GM19463 (cell line): ENCODE results near the gene PTPRM.

Experiments
- ATAC-seq: cut with Tn5 transposase; IDR thresholded peaks from one replicate; pipeline ENCODE4 v1.9.1; 2021; ENCODE audit warnings: mild to moderate bottlenecking, moderate library complexity; ENCODE audit not compliant: unreplicated experiment

The PTPRM gene

DNA sequence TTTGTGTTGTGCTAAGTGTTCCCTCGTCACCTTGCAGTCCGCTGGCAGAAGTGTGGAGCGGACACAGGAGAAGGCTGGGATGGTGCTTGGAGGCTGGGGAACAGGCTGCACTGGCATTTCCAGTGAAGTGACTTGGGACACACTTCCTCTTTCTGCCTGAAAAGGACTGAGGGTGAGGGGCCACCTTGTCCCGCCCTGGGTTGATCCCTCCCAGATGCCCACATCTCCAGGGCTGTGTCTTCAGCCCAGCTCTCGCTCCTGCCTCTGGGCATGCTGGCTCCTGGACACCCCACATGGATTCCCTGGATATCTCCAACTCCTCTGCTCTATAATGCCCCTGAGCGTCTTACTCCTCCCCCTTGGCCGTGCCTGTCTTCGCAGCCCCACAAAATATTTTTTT is 412.6 kb downstream of the PTPRM start:
- ATAC-seq, result no peak

DNA sequence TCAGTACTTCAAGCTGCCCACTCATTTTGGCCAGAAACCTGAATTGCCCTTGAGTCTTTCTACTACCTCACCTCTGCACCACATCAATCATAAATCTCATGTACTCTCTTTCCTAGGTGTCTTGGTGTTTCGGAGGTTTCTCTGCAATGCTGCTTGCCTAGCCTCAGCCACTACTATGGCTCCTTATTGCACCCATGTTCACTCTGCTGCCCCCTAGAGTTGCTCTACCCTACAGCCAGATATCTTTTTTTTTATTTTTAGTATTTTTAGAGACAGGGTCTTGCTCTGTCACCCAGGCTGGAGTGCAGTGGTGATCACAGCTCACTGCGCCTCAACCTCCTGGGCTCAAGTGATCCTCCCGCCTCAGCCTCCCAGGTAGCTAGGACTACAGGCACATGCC is 413.0 kb downstream of the PTPRM start:
- ATAC-seq, result no peak

DNA sequence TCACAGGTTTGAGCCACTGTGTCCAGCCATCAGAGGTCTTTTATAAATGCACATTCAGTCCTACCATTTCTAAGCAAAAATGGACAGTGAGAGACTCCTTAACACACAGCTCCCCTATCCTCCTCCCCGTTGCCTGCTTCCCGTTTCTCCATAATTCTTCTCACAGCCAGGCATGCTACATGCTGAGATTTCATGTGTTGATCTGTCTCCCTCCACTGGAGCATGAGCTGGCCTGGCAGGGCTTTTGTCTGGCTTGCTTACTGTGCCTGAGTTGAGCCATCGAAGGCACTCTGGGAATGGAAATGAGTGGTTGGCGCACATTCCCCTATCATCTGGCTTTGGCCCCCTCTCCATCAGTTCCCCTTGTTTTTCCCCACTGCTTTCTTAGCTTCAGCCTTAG is 413.5 kb downstream of the PTPRM start:
- no peak for ATAC-seq

DNA sequence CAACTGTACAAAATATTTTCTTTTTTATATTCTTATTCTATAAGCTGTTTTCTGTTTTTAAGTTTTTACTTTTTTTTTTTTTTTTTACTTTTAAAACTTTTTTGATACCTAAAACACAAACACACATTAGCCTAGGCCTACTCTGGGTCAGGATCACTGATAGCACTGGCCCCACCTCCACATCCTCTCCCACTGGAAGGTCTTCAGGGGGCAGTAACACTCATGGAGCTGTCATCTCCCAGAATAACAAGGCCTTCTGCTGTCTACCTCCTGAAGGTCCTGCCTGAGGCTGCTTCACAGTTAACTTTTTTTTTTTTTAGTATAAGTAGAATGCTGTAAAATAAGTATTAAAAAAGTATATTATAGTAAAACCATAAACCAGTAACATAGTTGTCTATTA is 415.1 kb downstream of the PTPRM start:
- no peak for ATAC-seq

DNA sequence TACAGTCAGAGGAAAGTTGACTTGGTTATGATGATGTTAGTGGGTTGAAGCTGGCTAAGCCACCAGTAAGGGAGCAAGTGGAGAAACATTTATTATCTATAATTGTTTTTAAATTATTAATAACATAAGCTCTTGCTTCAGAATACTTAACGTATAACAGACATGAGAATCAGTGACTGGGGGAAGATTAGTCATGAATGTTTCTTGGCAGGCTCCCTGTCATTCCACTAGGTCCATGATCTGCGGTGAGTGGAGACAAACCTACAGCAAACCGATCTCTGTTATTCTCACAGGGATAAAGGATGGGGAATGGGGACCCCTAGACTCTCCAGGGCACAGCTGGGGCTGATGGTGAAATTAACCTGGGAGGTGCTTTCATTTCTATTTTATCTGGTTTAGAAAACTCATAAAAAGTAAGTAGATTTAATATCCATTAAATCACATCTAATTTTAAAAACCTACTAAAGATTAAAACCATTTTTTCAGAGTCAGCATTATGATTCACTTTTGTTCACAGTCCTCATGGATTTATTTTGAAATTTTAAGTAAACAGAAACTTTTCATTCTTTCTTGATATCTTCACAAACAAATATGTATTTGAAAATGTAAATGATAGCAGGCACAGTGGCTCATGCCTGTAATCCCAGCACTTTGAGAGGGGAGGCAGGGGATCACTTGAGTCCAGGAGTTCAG is 420.3 kb downstream of the PTPRM start:
- ATAC-seq, result no peak

DNA sequence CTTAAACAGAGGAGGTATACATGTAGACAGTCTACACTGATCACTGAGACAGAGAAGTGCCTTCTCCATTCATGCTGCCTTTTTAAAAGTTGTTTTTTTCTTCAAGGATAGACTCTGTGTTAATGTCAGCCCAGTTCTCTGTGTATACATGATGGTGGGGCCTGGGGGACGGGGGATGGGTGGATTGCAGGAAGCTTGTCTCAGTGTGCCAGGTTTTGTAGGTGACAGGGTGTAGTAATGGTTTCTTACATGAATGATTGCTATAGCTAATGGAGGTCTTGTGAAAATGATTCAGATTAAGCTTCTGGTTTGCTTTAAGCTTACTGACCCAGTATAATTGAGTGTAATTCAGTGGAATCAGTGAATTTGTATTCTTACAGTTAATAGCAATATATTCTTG is 423.6 kb downstream of the PTPRM start:
- no peak for ATAC-seq

DNA sequence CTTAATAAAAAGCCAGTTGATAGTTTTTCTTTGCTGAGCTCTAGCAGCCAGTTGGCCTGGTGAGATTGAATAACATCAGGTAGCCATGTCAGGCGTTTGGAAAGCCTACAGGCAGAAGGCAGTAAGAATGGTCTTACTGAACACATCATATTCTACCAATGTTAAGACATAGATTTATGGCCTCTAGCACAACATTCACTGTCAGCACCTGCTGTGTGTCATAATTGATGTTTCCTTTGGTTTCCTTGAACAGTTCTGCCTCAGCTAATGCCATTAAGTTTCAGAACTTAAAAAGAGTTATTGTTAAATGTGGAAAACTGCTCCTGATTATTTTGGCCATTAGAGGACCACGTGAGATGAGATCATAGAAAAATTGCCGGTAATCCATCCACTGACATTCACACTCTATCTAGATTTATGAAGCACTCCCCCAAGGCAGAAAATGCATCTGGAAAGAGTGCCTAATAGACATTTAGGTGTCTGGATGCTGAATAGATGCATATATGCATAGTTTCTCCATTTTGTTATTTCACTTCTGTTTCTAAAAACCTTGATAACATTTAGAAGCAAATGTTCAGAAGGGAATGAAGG is 434.7 kb downstream of the PTPRM start:
- no peak for ATAC-seq

DNA sequence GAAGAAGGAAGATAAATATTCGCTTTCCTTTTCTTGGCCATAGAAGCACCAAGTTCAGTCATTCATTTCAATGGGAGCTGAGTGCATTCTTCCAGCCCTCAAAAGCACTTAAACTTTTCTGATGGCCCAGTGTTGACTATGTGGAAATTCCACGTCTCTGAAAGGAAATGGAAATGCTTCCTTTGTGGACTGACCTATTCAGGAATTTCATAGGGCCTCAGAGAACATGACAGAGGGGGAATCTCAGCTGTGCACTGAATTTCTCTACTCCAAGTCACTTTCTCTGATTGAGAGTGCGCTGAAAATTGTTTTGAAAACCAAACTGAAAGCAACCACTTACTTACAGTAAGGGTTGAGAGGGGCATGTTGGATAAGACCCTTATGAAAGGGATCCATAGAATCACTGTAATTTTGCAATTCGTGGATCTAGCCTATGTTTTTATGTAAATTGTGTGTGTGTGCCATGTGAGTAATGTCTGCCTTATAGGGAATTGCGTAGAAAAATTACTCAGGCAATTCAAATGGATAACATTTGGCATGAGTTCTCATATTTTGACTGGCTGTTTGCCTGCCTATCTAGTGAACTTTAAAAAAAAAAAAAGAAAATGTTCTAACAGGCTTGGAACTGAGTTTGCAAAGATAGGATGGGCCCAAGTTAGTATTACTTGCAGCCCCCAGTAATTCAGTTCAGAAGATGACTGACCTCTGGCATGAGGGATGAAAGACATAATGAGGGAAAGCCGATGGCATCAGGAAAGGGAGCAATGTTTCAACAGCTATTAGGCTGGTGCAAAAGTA is 437.0 kb downstream of the PTPRM start:
- ATAC-seq, result no peak

DNA sequence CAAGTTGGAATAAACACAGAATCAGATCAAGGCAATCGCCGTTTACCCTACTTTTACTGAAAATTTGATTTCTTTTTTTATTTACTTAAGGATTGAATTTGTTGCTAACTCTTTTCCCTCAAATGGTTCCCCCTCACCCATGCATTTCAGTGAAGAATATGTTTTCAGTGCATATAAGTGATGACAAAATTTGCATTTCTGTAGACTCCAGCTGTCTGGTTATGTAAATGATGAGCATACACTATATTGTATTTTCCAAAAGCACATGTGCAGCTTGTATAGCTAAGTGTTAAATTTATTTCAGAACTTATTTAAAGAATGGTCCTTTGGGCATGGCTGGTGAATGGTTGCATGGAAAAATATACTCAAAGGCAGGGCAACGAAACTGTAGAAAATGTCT is 437.7 kb downstream of the PTPRM start:
- no peak for ATAC-seq

DNA sequence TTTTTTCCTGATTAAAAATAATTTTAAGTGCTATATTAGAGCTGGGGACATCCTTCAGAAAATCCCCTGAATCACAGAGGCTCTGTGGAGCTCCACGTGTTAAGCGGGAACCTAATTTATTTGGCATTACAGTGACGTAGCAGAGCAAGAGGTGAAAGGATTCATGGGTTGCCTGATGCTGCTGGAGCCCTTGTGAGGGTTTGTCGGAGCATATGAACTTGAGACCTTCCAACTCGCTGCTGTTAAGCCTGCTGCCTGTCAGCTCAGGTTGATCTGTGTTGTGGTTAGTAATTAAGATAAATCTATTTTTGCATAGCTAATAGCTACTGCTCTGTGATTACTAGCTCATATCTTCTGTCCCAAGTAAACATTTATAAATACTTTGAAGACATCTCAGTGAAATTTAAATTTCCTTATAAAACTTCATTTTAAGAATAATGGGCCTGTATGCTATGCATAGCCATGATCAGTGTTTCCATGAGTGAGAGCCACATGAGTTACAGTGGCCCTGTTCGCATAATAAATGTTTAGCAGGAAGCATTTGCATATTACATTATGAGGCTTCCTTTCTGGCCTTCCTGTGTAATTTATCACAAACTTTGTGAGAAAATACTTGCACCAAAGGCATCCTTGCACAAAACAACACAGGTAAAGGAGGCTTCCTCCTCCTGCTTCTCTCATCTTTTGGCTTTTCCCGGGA is 438.9 kb downstream of the PTPRM start:
- no peak for ATAC-seq

DNA sequence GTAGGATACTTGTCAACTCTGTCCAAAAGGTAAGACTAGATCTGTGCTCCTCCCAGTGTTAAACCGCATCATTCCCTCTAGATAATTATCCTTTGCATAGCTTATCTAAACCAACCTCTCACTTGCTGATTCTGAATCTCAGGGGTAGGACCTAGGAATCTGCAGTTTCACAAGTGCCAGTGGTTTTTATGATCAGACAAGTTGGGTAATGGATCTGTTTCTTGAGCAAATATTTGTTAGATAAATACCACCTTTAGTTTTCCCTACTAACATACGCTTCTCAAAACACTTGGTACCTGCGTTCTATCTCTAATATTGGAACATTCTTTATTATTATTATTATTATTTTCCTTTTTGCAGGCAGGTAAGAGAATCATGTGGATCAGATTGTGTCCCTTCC is 439.9 kb downstream of the PTPRM start:
- ATAC-seq, result no peak

DNA sequence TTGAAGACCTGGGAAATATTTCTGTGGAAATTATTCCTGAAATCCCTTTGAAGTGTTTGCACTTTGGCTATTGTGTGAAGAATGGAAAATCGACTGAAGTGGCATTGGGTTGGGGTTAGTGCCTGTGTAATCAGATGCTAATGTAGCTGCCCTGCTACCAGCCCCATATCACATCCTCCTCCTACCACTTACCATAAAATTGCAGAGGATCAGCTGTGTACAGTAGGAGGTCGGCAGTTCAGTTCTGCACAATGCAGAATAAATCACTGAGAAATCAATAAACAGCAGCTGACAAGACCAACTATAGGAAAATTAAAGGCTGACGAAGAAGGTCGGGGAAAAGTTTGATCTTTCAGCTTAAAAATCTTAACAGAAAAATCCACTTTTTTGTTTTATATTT is 440.9 kb downstream of the PTPRM start:
- no peak for ATAC-seq

DNA sequence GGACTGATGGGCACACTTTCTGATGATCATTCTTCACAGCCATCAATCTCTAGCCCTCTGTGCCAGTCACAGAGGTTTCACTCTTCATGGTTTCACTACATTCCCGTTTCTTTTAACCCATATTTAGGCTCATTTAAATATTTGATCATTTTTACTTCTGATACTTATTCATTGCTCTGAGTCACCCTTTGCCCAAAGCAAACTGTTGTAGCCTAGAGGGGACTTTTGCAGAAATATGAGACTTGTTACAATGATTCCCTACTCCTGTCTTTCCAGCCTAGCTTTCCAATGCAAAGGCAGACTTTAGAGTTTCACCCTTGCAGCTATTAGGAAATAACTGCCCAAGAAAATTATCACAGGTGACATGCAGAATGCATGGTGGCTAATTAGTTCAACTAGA is 444.2 kb downstream of the PTPRM start:
- ATAC-seq, result no peak

DNA sequence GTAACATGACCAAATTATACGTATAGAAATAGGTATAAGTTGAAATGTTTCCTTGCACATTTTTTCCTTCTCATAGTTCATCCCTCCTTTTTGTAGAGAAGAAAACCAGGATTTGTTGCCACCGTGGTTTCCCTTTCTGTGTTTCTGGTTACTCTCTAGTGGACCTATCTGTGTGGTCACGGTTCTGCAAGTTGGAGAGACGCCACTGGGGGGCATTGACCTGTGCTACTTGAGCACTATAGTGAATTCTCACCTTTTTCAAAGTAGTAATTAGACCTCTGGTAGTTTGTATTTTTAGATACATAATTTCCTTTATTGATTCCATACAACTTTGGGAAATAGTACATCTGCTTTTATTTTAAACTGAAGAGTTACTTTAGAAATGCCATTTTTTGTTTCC is 444.8 kb downstream of the PTPRM start:
- no peak for ATAC-seq

DNA sequence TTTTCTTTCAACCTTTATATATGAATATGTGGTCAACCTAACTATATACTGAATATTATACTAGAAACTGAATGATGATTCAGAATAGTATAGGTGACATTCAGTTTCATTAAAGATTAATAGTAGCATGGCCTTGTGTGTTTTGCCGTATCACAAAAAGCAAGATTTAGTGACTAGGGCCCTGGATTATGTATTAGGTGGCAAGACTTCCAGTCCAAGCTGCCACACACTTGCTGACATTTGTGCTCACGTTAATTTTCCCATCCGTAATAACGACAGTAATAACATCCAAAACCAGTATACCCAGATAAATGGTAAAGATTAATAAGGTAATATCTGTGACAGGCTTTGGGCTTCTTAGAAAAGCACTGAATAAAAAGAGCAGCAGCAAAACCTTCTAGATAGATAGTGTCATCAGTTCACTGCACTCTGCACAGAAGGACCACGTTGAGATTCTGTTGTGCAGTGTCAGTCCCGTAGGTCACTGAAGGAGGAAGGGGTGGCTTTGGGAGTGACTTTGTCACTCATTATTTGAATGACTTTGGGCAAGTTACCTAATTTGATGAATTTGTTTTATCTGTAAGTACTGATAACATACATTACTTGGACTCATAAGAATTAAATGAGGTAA is 451.7 kb downstream of the PTPRM start:
- ATAC-seq, result no peak

DNA sequence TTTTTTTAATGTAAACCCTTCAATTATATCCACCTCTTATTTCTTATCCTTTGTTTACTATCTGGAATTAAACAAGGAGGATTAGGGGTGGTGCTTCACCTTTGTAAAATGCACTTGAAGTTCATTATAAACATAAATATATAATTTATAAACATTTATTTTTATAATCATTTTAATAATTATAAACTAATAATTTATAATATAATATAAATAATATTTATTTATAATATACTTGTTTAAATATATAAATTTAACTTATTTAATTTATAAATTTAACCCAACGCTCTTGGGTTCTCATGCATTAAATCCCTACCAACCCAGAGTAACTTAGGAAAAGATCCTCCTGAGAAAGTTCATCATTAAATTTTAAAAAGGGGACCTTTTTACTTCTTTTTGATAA is 452.5 kb downstream of the PTPRM start:
- ATAC-seq, result no peak

DNA sequence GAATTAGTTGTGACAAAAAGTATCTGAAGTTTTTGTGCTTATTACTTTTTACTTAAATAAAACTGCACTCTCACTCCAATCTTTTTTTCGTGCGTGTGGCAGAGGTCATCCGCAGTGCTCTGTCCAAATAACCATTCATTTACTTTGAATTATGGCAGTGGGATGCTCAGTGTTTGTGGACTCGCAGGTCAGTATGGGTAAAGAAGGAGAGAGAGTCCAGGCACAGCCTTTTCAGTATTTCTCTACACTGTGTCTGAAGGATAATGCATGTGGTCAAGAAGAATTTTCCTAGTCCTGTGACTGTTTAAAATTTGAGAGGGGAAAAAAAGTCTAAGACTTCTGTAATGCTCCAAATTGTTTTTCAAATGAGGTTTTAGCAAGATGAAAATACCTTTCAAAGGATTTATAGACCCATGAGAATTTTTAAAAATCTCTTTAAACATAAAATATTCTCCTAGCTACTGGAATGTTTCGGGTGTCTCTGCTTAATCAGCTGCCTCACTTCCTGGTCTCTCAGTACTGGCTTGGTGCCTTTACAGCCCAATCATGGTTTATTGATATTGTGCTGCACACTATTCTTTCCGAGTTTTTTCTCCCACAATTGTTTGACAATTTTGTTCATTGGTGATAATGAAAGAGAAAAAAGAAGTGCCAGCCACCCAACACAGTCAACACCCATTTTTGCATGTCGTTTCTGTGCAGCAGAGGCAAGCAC is 453.2 kb downstream of the PTPRM start:
- ATAC-seq, result no peak

DNA sequence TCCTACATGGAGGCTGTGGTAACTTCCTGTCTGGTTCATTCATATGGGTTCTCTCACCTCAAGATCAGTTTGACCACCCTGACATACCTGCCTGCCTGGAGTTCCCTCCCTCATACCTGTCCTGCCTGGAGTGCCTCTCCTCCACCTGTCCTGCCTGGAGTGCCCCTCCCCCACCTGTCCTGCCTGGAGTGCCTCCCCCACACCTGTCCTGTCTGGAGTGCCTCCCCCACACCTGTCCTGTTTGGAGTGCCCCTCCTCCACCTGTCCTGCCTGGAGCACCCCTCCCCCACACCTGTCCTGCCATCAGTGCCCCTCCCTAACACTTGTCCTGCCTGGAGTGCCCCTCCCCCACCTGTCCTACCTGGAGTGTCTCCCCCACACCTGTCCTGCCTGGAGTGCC is 461.9 kb downstream of the PTPRM start:
- ATAC-seq, result no peak

DNA sequence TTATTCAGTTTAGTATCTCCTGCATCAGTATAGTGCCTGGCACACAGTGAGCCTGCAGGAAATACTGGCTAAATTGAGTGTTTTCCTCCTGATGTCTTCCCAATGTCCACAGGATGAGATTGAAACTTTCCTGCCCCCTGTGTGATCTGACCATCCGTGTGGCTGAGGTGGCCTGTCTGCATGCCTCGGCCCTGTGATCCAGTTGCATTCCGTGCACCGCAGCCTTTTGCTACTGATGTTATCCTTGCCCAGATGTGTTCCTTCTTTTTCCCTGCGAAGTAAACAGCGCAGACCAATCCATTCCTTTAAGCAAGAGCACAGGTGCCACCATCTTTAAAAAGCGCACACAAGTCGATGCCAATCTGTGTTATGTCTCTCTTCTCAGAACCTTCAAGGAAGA is 462.6 kb downstream of the PTPRM start:
- ATAC-seq, result no peak

DNA sequence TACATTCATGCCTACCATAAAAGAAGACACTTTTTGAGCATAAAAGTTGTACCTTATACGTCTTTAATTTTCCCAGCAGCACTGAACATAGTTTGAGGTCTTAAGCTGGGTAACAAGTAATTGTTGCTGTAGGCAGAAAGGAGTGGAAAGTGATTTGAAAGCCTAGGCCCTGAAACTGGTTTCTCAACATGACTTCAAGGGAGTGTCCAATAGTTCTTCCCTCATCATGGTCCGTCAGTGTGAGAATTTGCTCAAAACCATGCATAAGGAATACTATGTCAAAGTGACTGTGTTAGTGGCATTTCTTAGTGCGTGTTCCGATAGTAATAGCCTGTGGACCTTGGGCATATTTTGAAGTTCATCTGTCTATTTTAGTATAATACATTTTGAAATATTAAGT is 463.1 kb downstream of the PTPRM start:
- ATAC-seq, result no peak

DNA sequence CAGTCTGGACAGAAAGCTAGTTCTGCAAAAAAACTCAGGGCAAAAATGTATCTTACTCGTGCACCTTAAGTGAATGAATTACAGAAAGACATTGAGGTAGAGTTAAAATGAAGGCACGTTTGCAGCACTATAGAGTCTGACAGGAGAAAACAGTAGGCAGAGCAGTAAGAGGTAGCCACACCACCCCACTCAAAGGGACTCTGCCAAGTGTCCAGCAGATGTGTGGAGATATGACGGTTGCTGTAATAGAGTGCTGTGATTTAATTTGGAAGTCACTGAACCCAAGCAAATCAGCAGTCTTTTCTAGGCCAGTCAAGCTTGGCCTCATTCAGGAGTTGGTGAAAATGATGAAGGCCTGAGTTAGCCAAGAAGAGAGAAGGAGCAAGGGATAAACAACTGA is 464.4 kb downstream of the PTPRM start:
- no peak for ATAC-seq
